Parathyroid adenoma (tissue), 2 donors: ENCODE data around the gene MRPL49.

Source experiments
- H2AFZ ChIP-seq: fragments of 300-600 bp; sonication (generic); one replicate; pipeline ENCODE4 v1.7.0; 2017; ENCODE audit warnings: antibody characterized with exemption, mild to moderate bottlenecking
- H3K27ac ChIP-seq: fragments of 300-600 bp; sonication (generic); one replicate; pipeline ENCODE4 v1.7.0; 2017
- H3K27me3 ChIP-seq: fragments of 300-600 bp; sonication (generic); one replicate; pipeline ENCODE4 v1.7.0; 2017; ENCODE audit warnings: low read length; ENCODE audit not compliant: control insufficient read depth, insufficient read depth
- H3K36me3 ChIP-seq: fragments of 300-600 bp; sonication (generic); one replicate; pipeline ENCODE4 v1.7.0; 2017; ENCODE audit warnings: low read length; ENCODE audit not compliant: control insufficient read depth, insufficient read depth
- H3K4me1 ChIP-seq: fragments of 300-600 bp; sonication (generic); one replicate; pipeline ENCODE4 v1.7.0; 2017; ENCODE audit warnings: control low read depth
- H3K4me2 ChIP-seq: fragments of 300-600 bp; sonication (generic); one replicate; pipeline ENCODE4 v1.7.0; 2017; ENCODE audit warnings: low read length
- H3K4me3 ChIP-seq: fragments of 300-600 bp; sonication (generic); one replicate; pipeline ENCODE4 v1.7.0; 2017; ENCODE audit warnings: low read depth, low read length
- H3K79me2 ChIP-seq: fragments of 300-600 bp; sonication (generic); one replicate; pipeline ENCODE4 v1.7.0; 2017; ENCODE audit warnings: control low read depth
- H3K9ac ChIP-seq: fragments of 300-600 bp; sonication (generic); one replicate; pipeline ENCODE4 v1.7.0; 2017; ENCODE audit warnings: mild to moderate bottlenecking
- H3K9me3 ChIP-seq: fragments of 300-600 bp; sonication (generic); one replicate; pipeline ENCODE4 v1.7.0; 2017; ENCODE audit warnings: low read length; ENCODE audit not compliant: control insufficient read depth
- CTCF ChIP-seq: fragments of 300-600 bp; sonication (generic); IDR thresholded peaks from one replicate; pipeline ENCODE4 v1.7.0; 2017; ENCODE audit warnings: antibody characterized with exemption, mild to moderate bottlenecking
- donor health status: primary hyperparathyroidism.

The MRPL49 gene

GRCh38 chr11:65090628-65091027 is 31.5 kb upstream of the MRPL49 start:
- no peaks in the 10 kb centered on the region for H3K9me3 ChIP-seq
- H3K36me3 ChIP-seq, result no peaks in the 10 kb centered on the region
- H3K79me2 ChIP-seq, result no peaks in the 10 kb centered on the region
- no peaks in the 10 kb centered on the region for H3K27me3 ChIP-seq
- H3K9ac ChIP-seq, result no peak overlapping the region
- no peak overlapping the region for H3K4me2 ChIP-seq
- no peak overlapping the region for H2AFZ ChIP-seq
- no peak for TF ChIP-seq CTCF
- no peak overlapping the region for H3K4me3 ChIP-seq
- H3K4me1 ChIP-seq, result peaks cover under 1% of the 10 kb centered on the region
- H3K27ac ChIP-seq, result no peak overlapping the region

- peaks cover 7% of the 10 kb centered on the region for H3K4me1 ChIP-seq
- no peaks in the 10 kb centered on the region for H3K36me3 ChIP-seq
- peak overlapping the region; percentile 99 for H2AFZ ChIP-seq
- H3K4me2 ChIP-seq, result peak overlapping the region; percentile 33
- no peak overlapping the region for H3K9ac ChIP-seq
- H3K79me2 ChIP-seq, result peaks cover 12% of the 10 kb centered on the region
- H3K27me3 ChIP-seq, result no peaks in the 10 kb centered on the region
- TF ChIP-seq CTCF, result no peak
- no peaks in the 10 kb centered on the region for H3K9me3 ChIP-seq
- peak overlapping the region; percentile 91 for H3K27ac ChIP-seq
- H3K4me3 ChIP-seq, result no peak overlapping the region
Observed at GRCh38 chr11:65095427-65095826, 26.7 kb upstream of the MRPL49 start.

GRCh38 chr11:65095974-65096806 is 25.9 kb upstream of the MRPL49 start, which contains the start of gene VPS51:
VPS51 (plus strand) TSS chr11:65096214; CDS start chr11:65096251, 37 bp downstream.
- Histone ChIP-seq H3K27ac (peak within 1 kb of the TSS; percentile 91), H3K9ac (peak within 1 kb of the TSS; percentile 76), H3K36me3 (no peaks in the 10 kb centered on the region), H3K4me3 (peak within 1 kb of the TSS; percentile 76), H3K4me2 (peak within 1 kb of the TSS; percentile 76), H2AFZ (peak within 1 kb of the TSS; percentile 99), H3K9me3 (no peaks in the 10 kb centered on the region), H3K27me3 (no peaks in the 10 kb centered on the region), H3K4me1 (peaks cover 7% of the 10 kb centered on the region), H3K79me2 (peaks cover 15% of the 10 kb centered on the region)
- TF ChIP-seq CTCF, result no peak

- TF ChIP-seq CTCF, result no peak
- H3K9me3 ChIP-seq, result no peaks in the 10 kb centered on the region
- H3K4me3 ChIP-seq, result peak overlapping the region; percentile 46
- H3K27ac ChIP-seq, result peak overlapping the region; percentile 91
- H3K4me1 ChIP-seq, result peaks cover 7% of the 10 kb centered on the region
- no peaks in the 10 kb centered on the region for H3K36me3 ChIP-seq
- H2AFZ ChIP-seq, result peak overlapping the region; percentile 99
- peaks cover 15% of the 10 kb centered on the region for H3K79me2 ChIP-seq
- H3K4me2 ChIP-seq, result peak overlapping the region; percentile 76
- no peaks in the 10 kb centered on the region for H3K27me3 ChIP-seq
- no peak overlapping the region for H3K9ac ChIP-seq
Observed at GRCh38 chr11:65096926-65097325, 25.2 kb upstream of the MRPL49 start.
